ENCODE data around the gene COL4A1.

COL4A1 gene

GRCh38 chr13:110155072-110155471, 151.9 kb downstream of the COL4A1 start:
- ChIA-PET CTCF (no interaction called here), POLR2A (no interaction called here)
- TF ChIP-seq LEF1 (IDR thresholded peaks at IDR 0.05; ENCODE audit: borderline replicate concordance) (no peak), CTBP1 (IDR thresholded peaks at IDR 0.05; ENCODE audit: borderline replicate concordance) (no peak), ZNF384 (IDR thresholded peaks at IDR 0.05) (no peak), HDGF (IDR thresholded peaks at IDR 0.05; ENCODE audit: borderline replicate concordance) (no peak), TARDBP (IDR thresholded peaks at IDR 0.05) (no peak), SP1 (IDR thresholded peaks at IDR 0.05) (no peak), ELF4 (IDR thresholded peaks at IDR 0.05) (no peak), PKNOX1 (IDR thresholded peaks at IDR 0.05) (no peak), ARNT (IDR thresholded peaks at IDR 0.05) (no peak)
- no peak for DNase-seq (ENCODE audit: extremely low spot score)

GRCh38 chr13:110154410-110154933, 152.5 kb downstream of the COL4A1 start:
- DNase-seq (ENCODE audit: extremely low spot score) = no peak
- CTCF ChIA-PET = no interaction called here
- TF ChIP-seq FOXK2 (IDR thresholded peaks at IDR 0.05) (no peak), ARNT (IDR thresholded peaks at IDR 0.05) (no peak), FOXM1 (IDR thresholded peaks at IDR 0.05; ENCODE audit: borderline replicate concordance) (no peak), PKNOX1 (IDR thresholded peaks at IDR 0.05) (no peak), ZNF384 (IDR thresholded peaks at IDR 0.05) (no peak), TARDBP (IDR thresholded peaks at IDR 0.05) (no peak), HDGF (IDR thresholded peaks at IDR 0.05; ENCODE audit: borderline replicate concordance) (no peak), L3MBTL2 (conservative IDR thresholded peaks at IDR 0.05) (no peak), CTBP1 (IDR thresholded peaks at IDR 0.05; ENCODE audit: borderline replicate concordance) (no peak), FOXA1 (IDR thresholded peaks at IDR 0.05) (no peak), SP1 (IDR thresholded peaks at IDR 0.05) (no peak), LEF1 (IDR thresholded peaks at IDR 0.05; ENCODE audit: borderline replicate concordance) (no peak)
- POLR2A ChIA-PET = no interaction called here

- TF ChIP-seq ARNT (IDR thresholded peaks at IDR 0.05) (no peak), PKNOX1 (IDR thresholded peaks at IDR 0.05) (no peak), FOXK2 (IDR thresholded peaks at IDR 0.05) (no peak), L3MBTL2 (conservative IDR thresholded peaks at IDR 0.05) (no peak), NFRKB (IDR thresholded peaks at IDR 0.05) (no peak), CTBP1 (IDR thresholded peaks at IDR 0.05; ENCODE audit: borderline replicate concordance) (no peak), FOXM1 (IDR thresholded peaks at IDR 0.05; ENCODE audit: borderline replicate concordance) (no peak), ZNF384 (IDR thresholded peaks at IDR 0.05) (no peak)
- DNase-seq (ENCODE audit: extremely low spot score) = no peak
- CTCF ChIA-PET = no interaction called here
- POLR2A ChIA-PET = no interaction called here
Measured at GRCh38 chr13:110152351-110152750, 154.6 kb downstream of the COL4A1 start.

- DNase-seq (ENCODE audit: extremely low spot score) = no peak
- ChIA-PET CTCF (no interaction called here), POLR2A (no interaction called here)
- no peak for TF ChIP-seq BHLHE40 (IDR thresholded peaks at IDR 0.05; ENCODE audit: borderline replicate concordance)
- no peak for TF ChIP-seq CTBP1 (IDR thresholded peaks at IDR 0.05; ENCODE audit: borderline replicate concordance)
- no peak for TF ChIP-seq PKNOX1 (IDR thresholded peaks at IDR 0.05)
- no peak for TF ChIP-seq FOXM1 (IDR thresholded peaks at IDR 0.05; ENCODE audit: borderline replicate concordance)
- TF ChIP-seq ARNT (IDR thresholded peaks at IDR 0.05) = no peak
- TF ChIP-seq ZNF384 (IDR thresholded peaks at IDR 0.05) = no peak
- no peak for TF ChIP-seq LEF1 (IDR thresholded peaks at IDR 0.05; ENCODE audit: borderline replicate concordance)
- TF ChIP-seq L3MBTL2 (conservative IDR thresholded peaks at IDR 0.05) = no peak
- TF ChIP-seq NFRKB (IDR thresholded peaks at IDR 0.05) = no peak
- TF ChIP-seq ELF4 (IDR thresholded peaks at IDR 0.05) = no peak
- TF ChIP-seq FOXA1 (IDR thresholded peaks at IDR 0.05) = no peak
- TF ChIP-seq TARDBP (IDR thresholded peaks at IDR 0.05) = no peak
Measured at GRCh38 chr13:110151462-110151861, 155.5 kb downstream of the COL4A1 start.

- ChIA-PET CTCF (no interaction called here), POLR2A (interaction anchor here (0.5 to 0.8 kb wide), 2 partner anchors 18 to 722 kb away, joined by 3 read pairs; no protein-coding TSS in a partner anchor)
- TF ChIP-seq ARNT (IDR thresholded peaks at IDR 0.05) (no peak), FOXA1 (IDR thresholded peaks at IDR 0.05) (no peak), SP1 (IDR thresholded peaks at IDR 0.05) (no peak), TARDBP (IDR thresholded peaks at IDR 0.05) (no peak), PKNOX1 (IDR thresholded peaks at IDR 0.05) (no peak), LEF1 (IDR thresholded peaks at IDR 0.05; ENCODE audit: borderline replicate concordance) (no peak), FOXK2 (IDR thresholded peaks at IDR 0.05) (no peak), ELF4 (IDR thresholded peaks at IDR 0.05) (no peak), NFRKB (IDR thresholded peaks at IDR 0.05) (no peak), SUZ12 (IDR thresholded peaks at IDR 0.05) (no peak), ZNF384 (IDR thresholded peaks at IDR 0.05) (no peak), HDGF (IDR thresholded peaks at IDR 0.05; ENCODE audit: borderline replicate concordance) (no peak), FOXM1 (IDR thresholded peaks at IDR 0.05; ENCODE audit: borderline replicate concordance) (no peak), BHLHE40 (IDR thresholded peaks at IDR 0.05; ENCODE audit: borderline replicate concordance) (no peak), CTBP1 (IDR thresholded peaks at IDR 0.05; ENCODE audit: borderline replicate concordance) (no peak), L3MBTL2 (conservative IDR thresholded peaks at IDR 0.05) (no peak)
- DNase-seq (ENCODE audit: extremely low spot score) = no peak
Measured at GRCh38 chr13:110150384-110151101, 156.4 kb downstream of the COL4A1 start.

Data from HEK293T (cell line).